HCT116 (cell line): ENCODE results near the gene TJP2. TPM values are rescaled to one million over a fixed set of nuclear protein-coding genes. Genes with fewer than 3 reads are reported as not detected.

ENCODE experiments used
- ATAC-seq: fragments of 200-7000 bp; cut with Tn5 transposase; 2 replicates; pipeline ENCODE4 v1.9.1; 2020; ENCODE audit warnings: mild to moderate bottlenecking, moderate library complexity
- BruUV-seq: library from RNA; stranded (reverse); fragments of 400-500 nt; replicated peaks from 2 replicates; lab custom pipeline; 2021; lab: Mats Ljungman, UMichigan
- CTCF ChIA-PET: fragments of 300-600 bp; sonication (Branson Sonifier 250); formaldehyde crosslinking; loops from one replicate; lab custom pipeline; 2021; ENCODE audit warnings: antibody characterized with exemption; lab: Charles Lee
- POLR2A ChIA-PET: fragments of 300-600, 350-600 bp; sonication (Branson Sonifier 250); formaldehyde crosslinking; loops from one replicate; lab custom pipeline; 2021; ENCODE audit warnings: antibody characterized with exemption; lab: Charles Lee
- RAD21 ChIA-PET, 2 experiments: fragments of 300-600 bp; sonication (Branson Sonifier 250); formaldehyde crosslinking; loops; one replicate each; lab custom pipeline; 2023; ENCODE audit warnings: low total read pairs in 2 of 2; ENCODE audit not compliant: uncharacterized antibody in 2 of 2, unreplicated experiment in 2 of 2, low non-redundant PET in 1 of 2; lab: Charles Lee
- DNase-seq: peaks from one replicate; pipeline ENCODE4 v3.0.0-alpha.2; 2010; ENCODE audit warnings: low read depth, low spot score
- H2AFZ ChIP-seq: fragments of 200-600 bp; shearing (Covaris generic), sonication (generic); 2 replicates; pipeline ENCODE4 v1.6.1; 2017; ENCODE audit warnings: low read depth, mixed run types, mixed read lengths, antibody characterized with exemption, low read length; ENCODE audit not compliant: poor library complexity, severe bottlenecking
- H3K27ac ChIP-seq: 2 replicates; pipeline ENCODE4 v1.5.1; 2012; ENCODE audit warnings: low read depth, low read length
- H3K27me3 ChIP-seq: fragments of 200-600 bp; sonication (generic); 2 replicates; pipeline ENCODE4 v1.6.1; 2016; ENCODE audit warnings: mixed run types, low read length, mixed read lengths; ENCODE audit not compliant: insufficient read depth
- H3K36me3 ChIP-seq, 2 experiments: fragments of 200-500 bp in 1 of 2; fragments of 200-600 bp in 1 of 2; sonication (Bioruptor generic) in 1 of 2; sonication (generic) in 1 of 2; 2 replicates each; pipeline versions ENCODE4 v1.5.1 to v1.6.1; 2014 to 2016; ENCODE audit warnings: low read length in 2 of 2, inconsistent platforms in 1 of 2, mixed read lengths in 1 of 2, mixed run types in 1 of 2; ENCODE audit not compliant: insufficient read depth in 2 of 2, control insufficient read depth in 1 of 2
- H3K4me1 ChIP-seq, 2 experiments: fragments of 200-600 bp in 1 of 2; sonication (generic) in 1 of 2; 2 replicates each; pipeline versions ENCODE4 v1.5.1 to v1.6.1; 2012 to 2017; ENCODE audit warnings: low read length in 2 of 2, inconsistent platforms in 1 of 2, mild to moderate bottlenecking in 1 of 2, mixed read lengths in 1 of 2, mixed run types in 1 of 2, moderate library complexity in 1 of 2; ENCODE audit not compliant: insufficient read depth in 2 of 2, control insufficient read depth in 1 of 2
- H3K4me2 ChIP-seq: fragments of 200-600 bp; sonication (generic); 2 replicates; pipeline ENCODE4 v1.6.1; 2017; ENCODE audit warnings: mixed run types, low read length, mixed read lengths
- H3K4me3 ChIP-seq, 2 experiments: fragments of 200-600 bp in 1 of 2; sonication (generic) in 1 of 2; replicated peaks in 1 of 2; 2 replicates each; pipeline ENCODE4 v1.5.1; 2011 to 2016; ENCODE audit warnings: low read length in 2 of 2, control low read depth in 1 of 2, low read depth in 1 of 2, mild to moderate bottlenecking in 1 of 2, mixed read lengths in 1 of 2, mixed run types in 1 of 2
- H3K79me2 ChIP-seq: fragments of 200-600 bp; sonication (generic); 2 replicates; pipeline ENCODE4 v1.6.1; 2017; ENCODE audit warnings: mild to moderate bottlenecking, mixed run types, low read length, moderate library complexity, mixed read lengths; ENCODE audit not compliant: insufficient read depth
- H3K9ac ChIP-seq: fragments of 200-600 bp; sonication (generic); 2 replicates; pipeline ENCODE4 v1.6.1; 2016; ENCODE audit warnings: low read length, mixed read lengths
- H3K9me2 ChIP-seq: fragments of 200-600 bp; sonication (generic), shearing (Covaris generic); 2 replicates; pipeline ENCODE4 v1.6.1; 2017; ENCODE audit warnings: mixed run types, mild to moderate bottlenecking, moderate library complexity; ENCODE audit not compliant: insufficient read depth
- H3K9me3 ChIP-seq, 2 experiments: fragments of 200-500 bp in 1 of 2; fragments of 200-600 bp in 1 of 2; sonication (Bioruptor generic) in 1 of 2; sonication (generic) in 1 of 2; 2 replicates each; pipeline ENCODE4 v1.6.1; 2014 to 2017; ENCODE audit warnings: low read length in 2 of 2, mixed read lengths in 2 of 2, inconsistent platforms in 1 of 2, low read depth in 1 of 2, mild to moderate bottlenecking in 1 of 2, mixed run types in 1 of 2, moderate library complexity in 1 of 2; ENCODE audit not compliant: control insufficient read depth in 1 of 2, insufficient read depth in 1 of 2
- H4K20me1 ChIP-seq: fragments of 200-600 bp; sonication (generic), shearing (Covaris generic); 2 replicates; pipeline ENCODE4 v1.6.1; 2017; ENCODE audit warnings: mixed run types, mild to moderate bottlenecking, moderate library complexity; ENCODE audit not compliant: insufficient read depth
- EGR1 ChIP-seq: IDR thresholded peaks from 2 replicates; pipeline ENCODE4 v1.6.1; 2012; ENCODE audit warnings: low read depth
- FOSL1 ChIP-seq: IDR thresholded peaks from 2 replicates; pipeline ENCODE4 v1.6.1; 2012; ENCODE audit warnings: low read depth
- JUND ChIP-seq: IDR thresholded peaks from 2 replicates; pipeline ENCODE4 v1.6.1; 2012
- POLR2A ChIP-seq: IDR thresholded peaks from 2 replicates; pipeline ENCODE4 v1.7.0; 2011; ENCODE audit warnings: borderline replicate concordance; ENCODE audit not compliant: insufficient read depth, insufficient read length; ENCODE audit errors: extremely low read depth
- RAD21 ChIP-seq: IDR thresholded peaks from 2 replicates; pipeline ENCODE4 v1.6.1; 2012; ENCODE audit warnings: low read depth, mild to moderate bottlenecking
- SP1 ChIP-seq: IDR thresholded peaks from 2 replicates; pipeline ENCODE4 v1.6.1; 2012; ENCODE audit warnings: low read depth
- TCF7L2 ChIP-seq: IDR thresholded peaks from 2 replicates; pipeline ENCODE4 v1.7.0; 2011; ENCODE audit warnings: borderline replicate concordance, inconsistent platforms; ENCODE audit not compliant: insufficient read depth, insufficient read length; ENCODE audit errors: extremely low read depth
- ZFX ChIP-seq: fragments of 450-650 bp; IDR thresholded peaks from 2 replicates; pipeline ENCODE4 v1.6.1; 2017
- ZNF274 ChIP-seq: fragments of 200-500 bp; sonication (Bioruptor generic); IDR thresholded peaks from 2 replicates; pipeline ENCODE4 v1.6.1; 2014; ENCODE audit warnings: mild to moderate bottlenecking, low read depth, low read length, inconsistent platforms
- intact Hi-C: fragments of 100-400 bp; cut with micrococcal nuclease; formaldehyde crosslinking; loops from 2 replicates; pipeline ENCODE4 v1.10.0; 2022
- total RNA-seq: library from RNA; stranded (reverse); gene quantifications from one replicate; pipeline ENCODE4 v1.2.1, GENCODE V29; 2021; ENCODE audit not compliant: unreplicated experiment
- TF ChIP-seq, protein P1 (sequence below), 3 experiments: fragments of 200-600 bp in 1 of 3; sonication (generic) in 1 of 3; IDR thresholded peaks in 2 of 3; conservative IDR thresholded peaks in 1 of 3; 2 replicates each; pipeline ENCODE4 v1.5.1; 2012 to 2017; ENCODE audit warnings: low read depth in 2 of 3, low read length in 2 of 3, antibody characterized with exemption in 1 of 3, borderline replicate concordance in 1 of 3, control low read depth in 1 of 3, mild to moderate bottlenecking in 1 of 3, mixed read lengths in 1 of 3, mixed run types in 1 of 3, moderate library complexity in 1 of 3; ENCODE audit not compliant: insufficient read depth in 1 of 3
- TF ChIP-seq, protein P2 (sequence below): IDR thresholded peaks from 2 replicates; pipeline ENCODE4 v1.6.1; 2012
- TF ChIP-seq, protein P3 (sequence below): IDR thresholded peaks from 2 replicates; pipeline ENCODE4 v1.6.1; 2012
- TF ChIP-seq, protein P4 (sequence below): IDR thresholded peaks from 2 replicates; pipeline ENCODE4 v1.6.1; 2011; ENCODE audit warnings: mild to moderate bottlenecking, low read length, moderate library complexity; ENCODE audit not compliant: insufficient replicate concordance; ENCODE audit errors: extremely low read depth

TJP2 gene
- total RNA-seq, 1 experiment from 2014 or later: 39.7 TPM

DNA sequence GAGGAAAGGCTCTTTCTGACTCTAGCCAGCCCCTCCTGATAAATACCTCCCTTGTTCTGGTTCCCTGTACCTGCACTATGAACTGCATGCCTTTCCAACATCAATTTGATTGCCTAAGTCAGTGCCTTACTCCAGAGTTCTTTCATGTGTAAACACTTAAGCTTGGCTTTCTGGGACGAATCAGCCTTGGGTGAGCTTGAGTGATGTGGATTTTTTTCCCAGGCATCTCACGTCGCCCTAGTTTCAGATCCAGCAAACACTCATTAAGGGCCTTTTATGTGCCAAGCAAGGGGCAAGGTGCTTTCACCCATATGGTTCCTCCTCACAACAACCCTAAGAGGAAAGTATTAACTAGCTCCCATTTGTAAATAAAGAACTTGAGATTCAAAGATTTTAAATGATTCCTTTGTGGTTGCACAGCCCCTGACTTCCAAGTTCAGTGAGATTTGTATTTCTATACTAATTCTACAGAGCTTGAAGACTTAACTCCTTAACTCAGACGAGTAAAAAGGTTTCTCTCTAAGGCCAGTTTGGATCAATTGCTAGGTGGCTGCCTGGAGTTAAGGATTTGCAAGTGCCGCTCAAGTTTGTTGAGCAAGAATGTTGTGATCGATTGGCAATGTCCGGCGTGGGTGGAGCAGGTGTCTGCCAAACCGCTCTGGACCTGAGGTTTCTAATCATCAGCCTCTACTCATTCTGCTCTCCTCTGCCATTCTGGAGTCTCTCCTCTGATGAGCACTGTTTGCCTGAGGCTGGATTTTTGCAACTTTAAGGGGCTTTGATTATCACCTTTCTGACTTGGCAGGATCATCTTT lies 20.2 kb upstream of the TJP2 start:
- no peaks in the 10 kb centered on the region for H3K9me3 ChIP-seq
- CTCF ChIA-PET: no interaction called here
- H2AFZ ChIP-seq: no peak overlapping the region
- no peak overlapping the region for H3K4me2 ChIP-seq
- intact Hi-C loops: no loop called here
- H3K4me3 ChIP-seq: no peak overlapping the region
- H4K20me1 ChIP-seq: no peaks in the 10 kb centered on the region
- ATAC-seq (no peak), DNase-seq (no peak)
- no peaks in the 10 kb centered on the region for H3K27me3 ChIP-seq
- POLR2A ChIA-PET: no interaction called here
- no peak overlapping the region for H3K9ac ChIP-seq
- TF ChIP-seq POLR2A (no peak), JUND (no peak), EGR1 (no peak), ZNF274 (no peak), ZFX (no peak), TCF7L2 (no peak), SP1 (no peak), FOSL1 (no peak), RAD21 (no peak)
- TF ChIP-seq, protein P1, sequence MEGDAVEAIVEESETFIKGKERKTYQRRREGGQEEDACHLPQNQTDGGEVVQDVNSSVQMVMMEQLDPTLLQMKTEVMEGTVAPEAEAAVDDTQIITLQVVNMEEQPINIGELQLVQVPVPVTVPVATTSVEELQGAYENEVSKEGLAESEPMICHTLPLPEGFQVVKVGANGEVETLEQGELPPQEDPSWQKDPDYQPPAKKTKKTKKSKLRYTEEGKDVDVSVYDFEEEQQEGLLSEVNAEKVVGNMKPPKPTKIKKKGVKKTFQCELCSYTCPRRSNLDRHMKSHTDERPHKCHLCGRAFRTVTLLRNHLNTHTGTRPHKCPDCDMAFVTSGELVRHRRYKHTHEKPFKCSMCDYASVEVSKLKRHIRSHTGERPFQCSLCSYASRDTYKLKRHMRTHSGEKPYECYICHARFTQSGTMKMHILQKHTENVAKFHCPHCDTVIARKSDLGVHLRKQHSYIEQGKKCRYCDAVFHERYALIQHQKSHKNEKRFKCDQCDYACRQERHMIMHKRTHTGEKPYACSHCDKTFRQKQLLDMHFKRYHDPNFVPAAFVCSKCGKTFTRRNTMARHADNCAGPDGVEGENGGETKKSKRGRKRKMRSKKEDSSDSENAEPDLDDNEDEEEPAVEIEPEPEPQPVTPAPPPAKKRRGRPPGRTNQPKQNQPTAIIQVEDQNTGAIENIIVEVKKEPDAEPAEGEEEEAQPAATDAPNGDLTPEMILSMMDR (IDR thresholded peaks at IDR 0.05 in 2 of 3, conservative IDR thresholded peaks at IDR 0.05 in 1 of 3; ENCODE audit: borderline replicate concordance in 1 of 3, insufficient read depth in 1 of 3, low read depth in 2 of 3, low read length in 2 of 3): no peak
- TF ChIP-seq, protein P2, sequence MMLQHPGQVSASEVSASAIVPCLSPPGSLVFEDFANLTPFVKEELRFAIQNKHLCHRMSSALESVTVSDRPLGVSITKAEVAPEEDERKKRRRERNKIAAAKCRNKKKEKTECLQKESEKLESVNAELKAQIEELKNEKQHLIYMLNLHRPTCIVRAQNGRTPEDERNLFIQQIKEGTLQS: no peak
- TF ChIP-seq, protein P3, sequence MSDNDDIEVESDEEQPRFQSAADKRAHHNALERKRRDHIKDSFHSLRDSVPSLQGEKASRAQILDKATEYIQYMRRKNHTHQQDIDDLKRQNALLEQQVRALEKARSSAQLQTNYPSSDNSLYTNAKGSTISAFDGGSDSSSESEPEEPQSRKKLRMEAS: no peak
- TF ChIP-seq, protein P4, sequence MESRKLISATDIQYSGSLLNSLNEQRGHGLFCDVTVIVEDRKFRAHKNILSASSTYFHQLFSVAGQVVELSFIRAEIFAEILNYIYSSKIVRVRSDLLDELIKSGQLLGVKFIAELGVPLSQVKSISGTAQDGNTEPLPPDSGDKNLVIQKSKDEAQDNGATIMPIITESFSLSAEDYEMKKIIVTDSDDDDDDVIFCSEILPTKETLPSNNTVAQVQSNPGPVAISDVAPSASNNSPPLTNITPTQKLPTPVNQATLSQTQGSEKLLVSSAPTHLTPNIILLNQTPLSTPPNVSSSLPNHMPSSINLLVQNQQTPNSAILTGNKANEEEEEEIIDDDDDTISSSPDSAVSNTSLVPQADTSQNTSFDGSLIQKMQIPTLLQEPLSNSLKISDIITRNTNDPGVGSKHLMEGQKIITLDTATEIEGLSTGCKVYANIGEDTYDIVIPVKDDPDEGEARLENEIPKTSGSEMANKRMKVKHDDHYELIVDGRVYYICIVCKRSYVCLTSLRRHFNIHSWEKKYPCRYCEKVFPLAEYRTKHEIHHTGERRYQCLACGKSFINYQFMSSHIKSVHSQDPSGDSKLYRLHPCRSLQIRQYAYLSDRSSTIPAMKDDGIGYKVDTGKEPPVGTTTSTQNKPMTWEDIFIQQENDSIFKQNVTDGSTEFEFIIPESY: no peak
- no peak overlapping the region for H3K27ac ChIP-seq
- H3K4me1 ChIP-seq: 0 out of 4 replicates have a peak, but pooled peaks cover 0 to 2% of the 10 kb centered on the region in 2 experiments
- H3K9me2 ChIP-seq: no peaks in the 10 kb centered on the region
- RAD21 ChIA-PET: no interaction called here
- no peaks in the 10 kb centered on the region; a peak in 2 of 4 replicates for H3K36me3 ChIP-seq
- TSS peak; percentile 34 for BruUV-seq
- no peaks in the 10 kb centered on the region for H3K79me2 ChIP-seq
